Activated effector memory CD4-positive, alpha-beta T cell treated with Interleukin-2 at 50 U/mL for 16 hours (primary cell): ENCODE data around the gene FOSL2.

Experiments
- DNase-seq: peaks from one replicate; pipeline ENCODE4 v3.0.0-alpha.2; 2020

FOSL2 gene

GRCh38 chr2:28392297-28393113, at the start of gene FOSL2:
FOSL2 (plus strand) TSS chr2:28392858; CDS start chr2:28393721, 863 bp downstream.
- peak; percentile 93 for DNase-seq

- no peak for DNase-seq
Measured at GRCh38 chr2:28343184-28343942, 49.3 kb upstream of the FOSL2 start.

GRCh38 chr2:28343971-28344715, 48.5 kb upstream of the FOSL2 start:
- no peak for DNase-seq

DNA sequence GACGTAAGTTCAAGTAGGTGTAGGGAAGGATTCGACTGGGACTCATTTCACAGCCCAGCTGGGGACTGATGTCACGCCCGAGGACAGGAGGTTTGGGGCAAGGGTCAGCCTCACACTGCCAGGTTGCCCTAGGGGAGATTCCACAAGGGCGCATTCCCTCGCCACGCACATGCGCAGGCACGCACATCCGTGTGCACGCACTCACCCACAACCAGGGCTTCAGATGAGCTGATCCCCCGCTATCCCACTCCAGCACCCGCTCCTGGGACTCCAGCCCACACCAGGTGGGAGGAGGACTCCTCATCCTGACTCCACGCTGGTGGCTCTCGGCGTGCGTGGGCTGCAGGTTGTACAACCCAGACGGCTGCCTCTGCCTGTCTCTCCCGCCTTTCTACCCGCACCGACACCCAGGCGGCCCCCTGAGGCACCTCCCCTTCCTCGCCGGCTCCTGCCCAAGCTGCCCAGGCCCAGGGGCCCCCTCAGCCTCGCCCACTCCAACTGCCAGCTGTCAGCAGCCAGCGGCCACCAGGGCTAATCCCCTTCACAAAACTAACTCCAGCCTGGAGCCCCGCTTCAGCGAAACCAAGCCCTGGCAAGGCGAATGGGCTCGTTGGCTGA, 47.8 kb upstream of the FOSL2 start:
- DNase-seq = no peak

DNA sequence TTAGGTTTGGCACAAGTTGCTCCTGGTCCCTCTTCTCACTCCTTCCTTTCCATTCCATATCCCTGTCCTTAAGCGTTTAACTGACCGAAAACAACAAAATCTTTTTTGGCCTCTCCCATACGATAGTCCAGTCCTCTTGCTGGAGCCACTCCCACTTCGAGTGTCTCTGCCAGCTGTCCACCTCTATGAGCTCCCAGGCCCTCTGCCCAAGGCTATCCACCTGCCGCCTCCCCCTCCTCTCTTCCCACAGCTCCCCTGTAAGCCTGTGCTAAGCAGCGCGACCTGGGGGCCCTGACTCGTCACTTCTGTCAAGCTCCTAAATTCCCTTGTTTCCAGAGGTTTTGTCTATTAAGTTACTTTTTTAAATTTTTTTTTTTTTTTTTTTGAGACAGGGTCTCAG, 47.0 kb upstream of the FOSL2 start:
- DNase-seq = no peak

DNA sequence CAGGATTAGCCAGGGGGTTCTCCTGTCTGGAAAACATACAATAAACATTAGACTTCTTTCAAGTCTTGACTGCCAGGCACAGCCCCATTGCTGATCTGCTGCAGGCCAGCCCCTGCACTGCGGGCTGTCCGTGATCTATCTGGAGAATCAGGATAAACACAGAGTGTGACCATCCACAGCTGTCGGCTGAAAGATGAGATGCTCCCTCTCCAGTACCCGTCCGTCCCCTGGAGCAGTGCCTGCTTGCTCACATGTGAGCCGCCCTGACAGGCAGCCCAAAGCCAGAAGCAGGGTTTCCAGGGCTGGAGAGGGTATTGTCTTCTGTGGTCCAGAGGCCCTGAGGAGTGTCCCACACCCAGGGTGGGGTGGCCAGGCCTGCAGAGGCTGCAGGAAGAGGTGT, 46.1 kb upstream of the FOSL2 start:
- DNase-seq = no peak

DNA sequence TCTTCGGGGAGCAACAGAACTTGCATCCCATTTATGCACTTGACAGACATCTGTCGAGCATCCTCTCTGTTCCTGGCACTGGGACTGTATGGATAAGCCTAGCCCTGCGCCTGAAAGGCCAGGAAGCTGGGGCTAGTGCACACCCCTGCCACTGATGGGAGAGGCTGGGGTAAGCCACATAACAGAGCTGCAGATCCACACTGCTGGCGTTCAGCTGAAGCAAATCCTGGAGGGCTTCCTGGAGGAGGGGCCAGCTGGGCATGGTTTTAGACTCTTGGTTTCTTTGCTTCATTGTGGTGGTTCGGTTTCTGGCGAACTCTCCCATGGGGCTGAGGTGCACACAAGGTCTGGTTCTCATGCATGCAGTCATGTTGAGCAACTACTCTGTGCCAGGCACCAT, 45.5 kb upstream of the FOSL2 start:
- DNase-seq = no peak

GRCh38 chr2:28347596-28347995, 45.1 kb upstream of the FOSL2 start:
- no peak for DNase-seq

- DNase-seq = peak; percentile 62
Measured at GRCh38 chr2:28348149-28348567, 44.5 kb upstream of the FOSL2 start.

GRCh38 chr2:28348921-28349320, 43.7 kb upstream of the FOSL2 start:
- DNase-seq = no peak

GRCh38 chr2:28349546-28350165, 43.0 kb upstream of the FOSL2 start:
- DNase-seq = no peak

- DNase-seq = no peak
Measured at GRCh38 chr2:28350196-28350595, 42.5 kb upstream of the FOSL2 start.

DNA sequence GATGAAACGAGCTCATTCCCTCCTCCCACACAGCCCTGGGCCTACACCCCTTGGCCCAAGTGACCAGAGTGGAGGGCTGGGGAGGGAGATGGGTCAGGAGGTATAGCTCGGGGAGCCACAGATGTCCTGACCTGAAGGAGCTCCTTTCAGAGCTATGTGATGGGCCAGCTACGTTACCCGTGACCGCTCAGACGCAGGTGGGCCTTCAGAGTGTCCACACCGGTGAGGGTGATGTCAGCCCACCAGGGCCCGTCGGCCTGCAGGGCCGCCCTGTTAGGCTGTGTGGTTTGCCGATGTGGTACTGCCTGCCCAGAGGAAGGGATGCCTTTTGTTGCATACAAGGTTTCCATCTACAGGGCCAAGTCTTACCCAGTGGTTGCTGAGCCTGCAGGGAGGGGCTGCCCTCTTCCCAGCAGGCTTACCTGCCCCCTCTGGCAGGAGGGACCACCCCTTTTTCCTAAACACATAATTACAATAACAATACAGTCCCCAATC, 41.8 kb upstream of the FOSL2 start:
- DNase-seq = no peak

- no peak for DNase-seq
Measured at GRCh38 chr2:28351621-28352020, 41.0 kb upstream of the FOSL2 start.

GRCh38 chr2:28352104-28352503, 40.6 kb upstream of the FOSL2 start:
- no peak for DNase-seq

GRCh38 chr2:28352610-28353195, 40.0 kb upstream of the FOSL2 start:
- no peak for DNase-seq

DNA sequence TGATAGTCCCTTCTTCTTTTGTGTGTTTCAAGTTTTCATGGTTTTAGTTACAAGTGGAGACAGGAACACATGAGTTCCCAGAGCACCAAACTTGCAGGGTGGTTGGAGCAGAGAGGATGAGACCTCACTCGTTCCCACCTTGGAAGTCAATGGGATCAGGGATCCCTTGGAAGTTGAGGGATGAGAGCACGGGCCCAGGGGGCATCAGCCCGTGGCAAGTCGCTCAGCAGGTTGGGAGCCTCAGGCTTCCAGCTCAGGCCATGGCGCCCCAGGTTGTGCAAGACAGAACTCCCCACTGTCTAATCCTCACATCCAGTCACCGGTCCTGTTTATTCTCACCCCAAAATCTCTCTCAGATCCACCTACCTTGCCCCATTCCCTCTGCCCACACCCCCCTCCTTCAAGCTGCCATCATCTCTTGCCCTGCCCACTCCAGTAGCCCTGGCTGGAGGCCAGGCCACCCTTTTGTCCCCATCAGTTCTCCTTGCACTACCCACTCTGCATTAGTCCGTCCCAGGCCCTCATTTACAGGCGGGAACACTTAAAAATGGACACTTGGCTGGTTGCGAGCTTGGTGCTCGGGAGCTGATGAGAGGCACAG, 37.6 kb upstream of the FOSL2 start:
- no peak for DNase-seq

GRCh38 chr2:28355521-28356094, 37.0 kb upstream of the FOSL2 start:
- no peak for DNase-seq

DNA sequence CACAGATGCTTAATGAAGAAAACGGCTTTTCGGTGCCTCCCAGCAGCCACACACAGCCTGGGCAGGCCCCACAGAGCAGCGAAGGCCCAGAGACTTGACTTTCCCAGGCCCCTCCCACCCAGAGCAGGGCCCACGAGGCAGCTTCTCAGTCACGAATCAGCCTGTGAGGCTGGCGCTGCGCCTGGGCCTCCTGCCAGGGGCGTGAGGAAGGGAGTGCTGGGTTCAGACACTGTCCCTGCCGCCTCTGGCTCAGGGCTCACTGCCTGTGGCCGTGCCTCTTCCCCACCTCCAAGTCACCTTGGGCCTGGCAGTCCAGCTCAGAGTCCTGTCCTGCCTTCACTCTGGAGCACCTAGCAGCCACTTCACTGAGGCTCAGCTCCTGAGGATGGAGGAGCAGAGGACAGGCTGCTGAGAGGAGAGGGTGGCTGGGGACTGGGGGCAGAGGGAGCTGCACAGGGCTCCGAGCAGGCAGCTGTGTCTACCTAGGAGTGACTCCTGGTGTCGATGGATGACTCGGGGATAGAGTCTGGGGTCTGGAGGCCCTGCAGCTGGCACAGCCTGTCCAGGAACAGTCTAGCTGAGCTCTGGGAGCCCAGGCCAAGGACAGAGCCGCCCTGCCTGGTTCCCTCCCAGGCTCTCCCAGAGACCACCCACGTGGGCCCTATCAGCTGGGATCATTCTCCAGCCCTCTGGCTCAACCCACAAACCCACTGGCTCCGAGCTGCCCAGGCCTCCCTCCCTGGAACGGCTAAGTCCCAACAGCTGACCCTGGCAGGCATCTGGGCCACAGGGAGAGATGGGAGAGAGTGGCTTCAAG, 36.4 kb upstream of the FOSL2 start:
- no peak for DNase-seq

GRCh38 chr2:28357055-28357454, 35.6 kb upstream of the FOSL2 start:
- no peak for DNase-seq
